HG03025 (cell line): ENCODE measurements around the gene PRR33.

Source experiments
- ATAC-seq: cut with Tn5 transposase; IDR thresholded peaks from one replicate; pipeline ENCODE4 v1.9.1; 2021; ENCODE audit warnings: mild to moderate bottlenecking, moderate library complexity; ENCODE audit not compliant: unreplicated experiment, low FRiP score

The PRR33 gene

DNA sequence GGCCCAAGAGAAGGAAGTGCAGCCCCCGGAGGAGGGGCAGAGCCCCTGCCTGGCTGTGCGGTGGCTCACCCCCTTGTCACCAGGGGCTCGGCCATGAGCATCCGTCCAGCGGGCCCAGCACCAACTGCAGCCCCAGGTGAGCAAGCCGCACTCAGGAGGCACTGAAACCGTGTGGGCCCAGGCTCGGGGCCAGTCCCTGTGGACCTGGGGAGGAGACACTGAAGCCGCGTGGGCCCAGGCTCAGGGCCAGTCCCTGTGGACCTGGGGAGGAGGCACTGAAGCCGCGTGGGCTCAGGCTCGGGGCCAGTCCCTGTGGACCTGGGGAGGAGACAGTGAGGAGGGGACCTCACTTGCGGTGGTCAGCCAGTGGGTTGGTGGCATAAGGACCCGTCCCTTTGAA lies 24.9 kb downstream of the PRR33 start:
- ATAC-seq: no peak

DNA sequence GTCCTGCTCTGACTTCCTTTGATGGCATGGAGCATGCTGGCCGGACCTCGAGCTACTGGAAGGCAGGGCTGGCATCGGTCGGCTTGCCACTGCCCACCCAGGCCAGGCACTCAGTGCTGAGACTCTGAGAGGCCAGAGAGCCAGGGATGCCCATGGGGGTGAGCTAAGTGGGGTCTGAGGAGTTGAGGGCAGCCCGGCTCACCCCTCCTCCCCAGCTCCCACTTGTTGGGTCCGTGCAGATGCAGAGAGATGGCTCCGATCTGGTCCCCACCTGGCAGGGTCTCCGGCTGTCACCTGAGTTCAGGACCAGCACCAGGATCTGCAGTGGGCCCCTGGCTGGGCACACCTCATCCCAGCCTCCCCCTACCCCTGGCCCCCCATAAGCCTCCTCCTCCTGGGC lies 25.5 kb downstream of the PRR33 start:
- no peak for ATAC-seq

DNA sequence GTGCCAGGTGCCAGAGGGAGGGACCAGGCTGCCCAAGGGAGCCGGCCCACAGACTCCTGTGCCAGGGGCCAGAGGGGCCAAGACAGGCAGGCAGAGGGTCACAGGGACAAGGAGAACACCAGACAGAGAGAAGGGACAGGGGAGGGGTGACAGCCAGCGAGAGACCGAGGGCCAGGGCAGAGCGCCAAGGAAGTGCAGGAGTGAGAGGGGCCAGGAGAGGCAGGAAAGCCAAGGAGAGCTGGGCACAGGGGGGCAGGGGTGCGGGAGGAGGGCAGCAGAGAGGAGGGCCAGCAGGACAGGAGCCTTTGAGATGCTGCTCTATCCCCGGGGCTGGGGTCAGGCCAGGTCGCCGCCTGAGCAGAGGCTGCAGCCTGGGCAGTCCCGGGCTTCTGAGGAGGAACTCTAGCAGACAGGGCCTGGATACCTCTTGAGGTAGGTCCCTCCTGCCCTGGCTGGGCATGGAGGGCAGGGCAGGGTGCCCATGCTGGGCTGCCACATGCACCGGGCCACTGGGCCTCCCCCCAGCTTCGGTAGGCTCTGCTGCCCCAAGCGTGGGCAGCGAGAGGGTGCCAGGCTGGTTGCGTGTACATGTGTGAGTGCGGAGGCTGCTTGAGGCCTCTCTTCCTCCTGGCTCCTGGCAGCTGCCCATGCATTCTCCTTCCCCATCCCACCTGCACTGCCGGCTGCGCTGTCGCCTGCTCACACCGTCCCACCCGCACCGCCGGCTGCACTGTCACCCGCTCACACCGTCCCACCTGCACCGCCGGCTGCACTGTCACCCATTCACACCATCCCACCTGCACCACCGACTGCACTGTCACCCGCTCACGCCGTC lies 26.6 kb downstream of the PRR33 start:
- ATAC-seq: no peak

DNA sequence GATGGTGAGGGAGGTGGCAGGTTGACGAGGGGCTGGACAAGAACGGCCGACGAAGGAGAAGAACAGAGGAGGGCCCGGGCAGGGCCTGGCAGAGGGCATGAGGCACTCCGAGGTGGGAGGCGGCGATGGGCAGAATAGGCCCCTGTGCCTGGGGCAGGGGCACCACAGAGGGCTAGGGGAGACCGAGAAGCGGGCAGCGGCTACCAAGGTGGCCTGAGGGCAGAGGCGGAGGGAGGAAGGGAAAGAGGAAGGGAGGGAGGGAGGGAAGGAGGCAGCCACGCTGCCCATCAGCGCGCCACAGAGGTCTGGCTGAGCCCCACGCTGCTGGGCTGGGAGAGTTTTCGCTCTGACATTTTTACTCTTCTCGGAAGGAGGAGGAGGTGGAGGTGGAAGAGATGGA lies 27.5 kb downstream of the PRR33 start:
- no peak for ATAC-seq

DNA sequence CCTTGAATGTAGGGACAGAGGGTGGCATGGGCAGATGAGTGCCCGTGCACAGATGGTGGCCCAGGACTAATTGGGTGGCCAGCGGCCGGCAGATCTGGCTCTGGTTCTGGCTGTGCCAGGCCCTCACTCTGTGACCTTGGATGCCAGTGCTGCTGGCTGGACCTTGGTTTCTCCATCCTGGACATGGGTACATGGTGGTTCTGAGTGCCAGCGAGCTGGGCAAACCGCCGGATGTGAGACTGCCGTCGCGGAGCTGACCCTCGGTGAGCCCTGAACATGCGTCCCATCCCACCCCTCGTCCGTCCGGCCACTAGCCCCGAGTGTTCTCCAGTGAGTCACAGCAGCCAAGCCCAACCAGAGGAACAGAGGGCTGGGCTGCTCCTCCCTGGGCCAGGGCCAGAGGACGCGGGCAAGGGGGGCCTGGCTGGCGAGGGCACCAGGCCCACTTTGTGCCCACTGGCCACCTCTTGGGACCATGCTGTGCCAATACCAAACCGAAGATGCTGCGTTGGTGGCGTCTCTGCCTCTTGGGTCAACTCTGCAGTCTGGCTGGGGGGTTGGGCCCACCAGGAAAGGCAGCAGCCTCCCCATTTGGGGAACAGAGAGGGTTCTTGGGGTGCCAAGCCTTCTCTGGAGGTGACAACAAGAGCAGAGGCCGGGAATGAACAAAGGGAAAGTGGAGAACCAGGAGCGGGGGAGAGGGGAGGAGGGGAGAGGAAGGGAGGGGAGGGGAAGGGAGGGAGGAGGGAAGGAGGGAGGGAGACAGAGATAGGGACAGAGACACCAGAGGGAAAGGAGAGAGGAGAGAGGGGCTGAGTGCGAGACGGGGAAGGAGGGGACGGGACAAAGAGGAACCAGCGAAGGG lies 28.1 kb downstream of the PRR33 start:
- ATAC-seq: no peak

DNA sequence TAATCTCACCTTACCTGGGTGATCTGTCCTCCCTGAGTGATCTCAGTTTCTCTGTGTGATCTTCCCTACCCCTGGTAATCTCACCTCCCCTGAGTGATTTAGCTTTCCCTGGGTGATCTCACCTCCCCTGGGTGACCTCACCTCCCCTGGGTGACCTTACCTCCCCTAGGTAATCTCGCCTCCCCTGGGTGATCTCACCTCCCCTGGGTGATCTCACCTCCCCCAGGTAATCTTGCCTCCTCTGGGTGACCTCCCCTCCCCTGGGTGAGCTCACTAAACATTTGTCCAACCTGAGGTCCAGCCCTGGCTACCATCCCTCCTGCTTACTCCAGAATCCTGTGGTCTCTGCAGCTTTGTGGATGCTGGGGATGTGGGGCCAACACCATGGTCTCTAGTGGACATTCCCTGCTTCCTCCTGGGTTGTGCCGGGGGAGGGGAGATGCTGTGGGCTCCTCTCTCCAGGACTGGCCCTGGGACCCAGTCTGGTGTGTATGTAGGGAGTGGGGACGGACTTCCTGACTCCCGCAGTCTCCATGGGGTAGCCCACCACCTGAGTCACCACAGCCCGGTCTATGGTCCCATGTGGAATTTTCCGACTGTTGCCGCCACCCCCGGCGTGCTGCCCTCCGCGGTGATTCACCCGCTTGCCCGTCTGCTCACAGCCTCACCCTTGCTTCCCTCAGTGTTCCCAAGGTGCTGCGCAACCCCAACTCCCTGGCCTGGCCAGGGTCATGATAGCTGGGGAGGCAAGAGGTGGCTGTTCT lies 28.9 kb downstream of the PRR33 start:
- ATAC-seq: no peak

DNA sequence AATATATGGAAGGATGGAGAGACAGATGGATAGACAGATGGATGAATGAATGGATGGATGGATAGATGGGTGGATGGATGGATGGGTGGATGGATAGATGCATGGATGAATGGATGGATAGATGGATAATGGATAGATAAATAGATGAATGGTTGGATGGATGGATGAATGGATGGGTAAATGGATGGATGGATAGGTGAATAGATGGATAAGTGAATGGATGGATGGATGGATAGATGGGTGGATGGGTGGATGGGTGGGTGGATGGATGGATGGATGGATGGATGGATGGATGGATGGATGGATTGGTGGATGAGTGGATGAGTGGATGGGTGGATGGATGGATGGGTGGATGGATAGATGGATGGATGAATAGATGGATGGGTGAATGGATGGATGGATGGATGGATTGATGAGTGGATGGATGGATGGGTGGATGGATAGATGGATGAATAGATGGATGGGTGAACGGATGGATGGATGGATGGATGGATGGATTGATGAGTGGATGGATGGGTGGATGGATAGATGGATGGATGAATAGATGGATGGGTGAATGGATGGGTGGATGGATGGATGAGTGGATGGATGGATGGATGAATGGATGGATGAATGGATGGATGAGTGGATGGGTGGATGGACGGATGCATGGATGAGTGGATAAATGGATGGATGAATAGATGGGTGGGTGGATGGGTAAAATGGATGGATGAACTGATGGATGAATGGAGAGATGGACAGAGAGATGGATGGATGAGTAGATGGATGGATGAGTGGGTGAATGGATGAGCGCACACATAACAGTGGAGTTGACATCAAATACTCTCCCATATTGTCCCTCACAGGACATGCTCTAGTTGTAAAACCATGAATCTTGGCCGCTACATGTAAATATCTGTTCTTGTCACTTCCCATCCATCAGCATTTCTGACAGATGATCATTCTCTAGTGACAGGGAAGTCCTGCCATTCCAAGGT lies 30.0 kb downstream of the PRR33 start:
- ATAC-seq: no peak

DNA sequence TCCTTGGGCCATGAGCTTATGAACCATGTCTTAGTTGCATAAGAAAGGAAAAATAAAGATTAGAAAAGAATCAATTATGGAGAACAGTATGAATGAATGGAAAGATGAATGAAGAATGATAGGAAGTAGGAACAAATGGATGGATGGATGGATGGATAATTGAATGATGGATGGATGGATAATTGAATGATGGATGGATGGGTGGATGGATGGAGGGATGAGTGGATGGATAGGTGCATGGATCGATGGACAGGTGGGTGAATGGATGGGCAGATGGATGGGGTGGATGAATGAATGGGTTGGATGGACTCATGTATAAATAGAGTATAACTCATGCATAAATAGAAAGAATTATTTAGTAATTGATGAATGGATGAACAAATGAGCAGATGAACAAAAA lies 31.6 kb downstream of the PRR33 start:
- no peak for ATAC-seq

DNA sequence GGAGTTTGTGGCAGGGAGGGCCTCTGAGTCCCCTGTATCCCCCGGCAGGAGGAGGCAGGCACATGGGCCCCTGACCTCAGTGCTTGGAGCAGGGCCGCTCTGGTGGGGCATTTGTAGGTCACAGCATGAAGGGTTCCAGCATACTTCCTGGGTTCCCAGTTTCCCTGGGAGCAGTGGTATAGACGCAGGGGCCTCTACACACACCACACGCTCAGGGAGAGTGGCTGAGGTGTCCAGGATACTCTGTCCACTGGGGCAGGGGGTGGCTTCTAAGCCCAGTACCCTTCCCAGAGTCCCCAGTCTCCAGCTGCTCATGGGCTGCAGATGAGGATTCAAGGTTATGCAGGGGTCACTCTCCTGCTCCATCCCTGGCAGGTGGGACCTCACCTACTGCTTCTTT lies 32.7 kb downstream of the PRR33 start:
- ATAC-seq: no peak

DNA sequence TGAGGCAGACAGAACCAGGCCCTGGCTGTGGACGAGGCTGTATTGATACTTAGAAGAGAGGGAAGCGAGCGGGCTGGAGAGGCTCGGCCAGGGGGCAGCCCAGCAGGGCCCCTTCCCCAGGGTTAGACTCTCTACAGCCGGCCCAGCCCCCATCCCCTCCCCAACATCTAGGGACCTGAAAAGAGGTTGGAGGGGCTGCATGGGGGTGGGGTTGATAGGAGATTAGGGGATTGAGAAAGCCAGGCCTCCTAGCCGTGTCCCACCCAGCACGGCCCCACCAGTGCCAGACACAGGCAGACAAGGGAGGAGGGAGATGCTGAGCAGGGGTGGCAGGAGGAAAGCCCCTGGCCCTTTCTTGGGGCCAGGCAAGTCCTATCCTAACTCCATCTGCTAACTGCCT lies 33.1 kb downstream of the PRR33 start:
- ATAC-seq: no peak

DNA sequence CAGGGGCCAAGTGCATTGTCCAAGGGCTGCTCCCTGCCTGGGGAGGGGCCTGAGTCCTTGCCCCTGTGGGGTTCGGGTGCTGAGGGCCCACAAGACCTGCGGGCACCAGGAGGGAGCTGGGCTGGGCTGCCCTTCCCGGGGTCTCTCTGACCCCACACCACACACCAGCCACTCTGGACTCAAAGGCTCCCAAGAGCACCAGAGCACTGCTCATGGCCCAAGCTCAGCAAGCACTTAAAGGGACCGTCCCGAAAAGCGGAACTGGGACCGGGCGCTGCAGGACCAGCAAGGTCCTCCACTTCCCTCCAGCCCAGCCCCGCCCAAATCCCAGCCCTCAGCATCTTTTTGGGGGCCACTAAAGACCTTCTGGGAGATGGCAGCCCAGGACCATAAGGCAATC lies 33.5 kb downstream of the PRR33 start:
- ATAC-seq: no peak

DNA sequence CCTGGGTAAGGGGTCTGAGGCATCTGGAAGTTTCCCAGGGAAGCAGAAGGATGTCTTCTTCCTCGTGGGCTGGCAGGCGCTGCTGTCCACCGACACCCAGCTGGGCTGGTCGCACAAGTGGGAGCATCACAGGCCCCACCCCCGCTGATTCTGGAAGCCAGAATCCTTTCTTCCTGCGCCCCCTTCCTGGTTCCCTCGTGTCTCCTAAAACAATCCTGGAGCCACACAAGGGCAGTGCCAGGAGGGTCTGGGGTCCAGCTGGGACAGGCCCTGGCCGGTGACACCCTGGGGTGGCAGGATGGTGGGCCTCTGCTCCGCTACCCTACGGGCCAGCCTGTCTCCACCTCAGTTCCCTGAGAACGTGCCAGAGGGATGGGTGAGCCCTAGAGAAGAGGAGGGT lies 34.6 kb downstream of the PRR33 start:
- ATAC-seq: no peak

DNA sequence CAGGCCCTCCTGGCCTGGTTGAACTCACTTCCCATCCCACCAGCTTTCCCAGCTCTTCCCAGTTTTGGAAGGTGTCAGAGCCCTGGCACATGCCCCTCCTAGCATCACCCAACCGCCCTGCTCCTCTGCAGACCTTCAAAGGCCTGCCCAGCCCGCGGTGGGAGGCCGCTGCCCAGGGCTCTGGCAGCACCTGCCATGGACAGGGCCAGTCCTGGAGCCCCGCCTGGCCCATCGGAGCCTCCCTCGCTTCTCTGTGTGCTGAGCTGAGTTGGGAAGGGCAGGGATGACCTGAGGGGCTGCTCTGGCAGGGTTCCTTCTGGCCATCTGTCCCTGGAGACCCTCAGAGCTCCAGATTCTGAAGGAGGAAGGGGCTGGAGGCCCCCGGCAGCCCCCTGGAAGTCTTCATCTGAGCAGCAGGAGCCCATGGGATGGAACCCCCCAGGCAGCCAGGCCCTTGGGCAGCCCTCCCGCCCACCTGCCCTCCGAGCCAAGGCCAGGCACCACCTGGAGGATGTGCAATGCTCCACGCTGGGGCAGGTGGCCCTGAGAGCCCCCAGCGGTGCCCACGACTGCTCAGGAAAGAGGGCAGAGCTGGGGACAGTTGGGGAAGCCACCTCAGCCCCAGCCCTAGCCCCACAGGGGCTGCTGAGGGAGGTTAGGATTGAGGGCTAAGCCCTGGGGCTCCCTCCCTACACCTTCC lies 35.2 kb downstream of the PRR33 start:
- no peak for ATAC-seq

DNA sequence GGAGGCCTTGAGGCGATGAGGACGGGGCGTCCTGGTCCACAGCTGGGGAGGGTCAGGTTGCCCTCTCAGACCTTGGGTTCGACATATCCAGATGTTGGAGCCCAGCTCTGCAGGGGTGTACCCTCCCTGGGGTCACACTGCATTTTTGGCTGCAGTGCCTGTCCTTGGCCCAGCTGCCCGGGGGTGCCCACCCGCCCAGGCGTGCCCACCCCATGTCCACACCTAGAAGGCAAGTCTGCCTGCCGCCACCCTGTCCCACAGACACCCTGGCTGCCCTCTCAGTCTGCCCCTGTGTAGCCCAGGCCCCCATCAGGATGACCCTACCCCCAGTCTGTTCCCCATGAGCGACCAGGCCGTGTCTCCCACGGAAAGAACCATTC lies 35.8 kb downstream of the PRR33 start:
- no peak for ATAC-seq

DNA sequence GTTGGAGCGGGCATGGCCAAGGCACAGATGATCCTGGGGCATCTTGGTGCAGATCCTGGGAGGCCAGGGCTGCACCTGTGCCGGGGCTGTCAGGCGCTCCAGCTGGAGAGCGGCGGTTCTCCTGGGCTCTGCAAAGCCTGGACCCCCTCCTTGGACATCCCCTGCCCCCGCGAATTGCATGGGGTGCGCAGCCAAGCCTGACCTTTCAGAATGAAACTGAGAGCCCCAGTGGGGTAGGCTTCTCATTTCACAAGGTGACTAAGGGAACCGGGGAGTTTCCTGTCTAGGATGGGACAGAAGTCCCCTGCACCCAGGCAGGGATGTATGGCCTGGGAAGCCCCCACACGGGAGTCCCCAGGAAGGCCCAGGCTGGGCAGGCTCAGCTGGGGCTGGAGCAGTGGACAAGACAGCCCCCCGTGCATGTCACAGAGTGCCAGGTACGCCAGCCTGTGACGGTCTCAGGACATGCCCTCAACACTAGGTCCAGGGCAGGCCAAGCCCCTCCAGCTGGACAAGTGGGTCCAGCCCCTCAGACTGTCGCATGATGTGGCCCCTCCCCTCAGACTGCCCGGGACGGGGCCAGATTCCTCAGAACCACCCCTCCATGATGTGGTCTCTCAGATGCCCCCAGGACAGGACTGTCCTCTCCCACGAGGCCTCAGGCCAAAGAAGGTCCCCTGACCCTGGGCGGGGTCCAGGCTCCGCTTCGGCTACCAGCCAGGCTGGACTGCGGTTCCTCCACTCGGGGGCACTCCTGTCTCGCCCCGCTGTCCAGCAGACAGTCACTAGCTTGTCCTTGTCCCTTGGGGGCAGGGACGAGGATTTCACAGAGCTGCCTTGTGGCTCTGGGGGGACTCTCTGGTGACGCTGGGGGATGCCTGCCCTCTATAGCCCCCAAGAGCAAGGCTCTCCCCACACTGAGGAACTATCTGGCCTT lies 36.5 kb downstream of the PRR33 start:
- ATAC-seq: no peak

DNA sequence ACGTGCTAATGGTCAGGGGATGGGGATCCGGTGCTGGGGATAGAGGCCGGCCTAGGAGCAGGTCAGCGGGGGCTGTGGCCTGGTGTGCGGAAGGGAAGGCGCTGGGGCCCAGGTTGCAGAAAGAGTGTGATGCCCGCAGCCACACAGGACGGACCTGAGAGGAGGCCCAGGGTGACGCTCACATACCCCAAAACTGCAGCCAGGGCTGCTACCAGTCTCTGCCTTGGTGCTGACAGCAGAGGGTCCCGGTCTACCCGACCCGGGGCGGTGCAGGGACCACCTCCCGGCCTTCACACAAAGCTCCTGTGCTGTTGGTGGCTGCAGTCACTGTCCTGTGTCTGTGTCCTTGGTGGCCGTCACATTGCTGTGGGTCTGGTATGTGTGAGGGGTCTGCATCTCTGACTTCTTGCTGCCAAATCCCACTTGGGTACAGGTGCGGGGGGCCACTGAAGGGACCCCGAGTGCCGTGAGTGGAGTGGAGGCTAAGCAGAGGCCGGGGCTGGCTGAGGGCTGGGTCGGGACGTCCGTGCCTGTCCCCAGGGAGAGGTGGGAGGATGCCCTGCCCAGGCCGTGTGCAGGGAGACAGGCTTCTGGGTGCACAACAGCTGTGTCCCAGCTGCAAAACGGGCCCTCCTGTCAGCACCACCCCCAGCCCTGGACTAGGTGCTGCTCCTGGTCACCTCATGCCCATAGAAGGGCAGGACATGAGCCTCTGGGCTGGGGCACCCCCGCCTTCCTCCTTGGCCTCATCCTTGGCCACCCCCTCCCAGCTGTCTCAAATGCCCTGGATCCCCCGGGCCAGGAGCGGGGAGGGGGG lies 37.4 kb downstream of the PRR33 start:
- ATAC-seq: no peak

DNA sequence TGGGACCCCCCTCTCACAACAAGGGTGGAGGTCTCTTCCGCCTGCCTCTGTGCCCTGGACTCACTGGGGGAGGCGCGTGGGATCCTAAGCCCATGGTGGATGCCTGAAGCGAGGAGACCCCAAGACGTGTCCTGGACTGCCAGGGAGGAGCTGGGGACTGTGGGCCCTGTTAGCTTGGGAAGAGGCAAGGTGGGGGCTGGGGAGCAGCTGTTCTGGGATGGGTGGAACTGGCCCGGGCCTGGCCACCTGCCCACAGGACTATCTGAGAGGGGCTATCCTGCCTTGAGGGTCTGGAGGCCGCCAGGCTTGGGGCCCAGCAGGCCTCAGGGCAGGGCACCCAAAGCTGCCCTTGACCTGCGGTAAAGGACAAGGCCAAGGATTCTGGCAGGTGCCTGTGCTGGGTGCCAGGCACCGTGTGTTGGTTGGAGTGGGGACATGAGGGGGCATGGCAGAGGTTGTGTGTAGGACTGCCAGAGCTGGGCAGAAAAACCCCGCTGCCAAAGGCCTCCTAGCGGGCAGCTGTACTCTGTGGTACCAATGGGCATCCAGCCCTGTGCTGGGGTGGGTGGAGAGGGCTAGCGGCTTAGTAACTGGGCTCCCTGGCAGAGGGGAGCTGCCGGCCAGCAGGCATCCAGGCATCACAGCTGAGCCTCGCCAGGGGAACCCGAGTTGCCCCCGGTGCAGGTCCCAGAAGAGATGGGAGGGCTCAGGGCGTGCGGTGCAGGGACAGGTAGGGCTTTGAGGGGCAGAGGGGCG lies 38.1 kb downstream of the PRR33 start:
- ATAC-seq: no peak
